PC-3 (cell line): Measurements from ENCODE around the gene ZNF771. TPM values are rescaled to one million over a fixed set of nuclear protein-coding genes. Genes with fewer than 3 reads are reported as not detected.

Experiments used
- ATAC-seq: fragments of 200-7000 bp; cut with Tn5 transposase; 2 replicates; pipeline ENCODE4 v1.9.1; 2020; ENCODE audit warnings: mild to moderate bottlenecking, moderate library complexity
- Bru-seq: library from RNA; stranded (reverse); fragments of 400-500 nt; gene quantifications from one replicate; lab custom pipeline; 2021; lab: Mats Ljungman, UMichigan
- BruChase-seq, 2 experiments: library from RNA; stranded (reverse); fragments of 400-500 nt; gene quantifications; one replicate each; lab custom pipeline; 2021; lab: Mats Ljungman, UMichigan
- BruUV-seq: library from RNA; stranded (reverse); fragments of 400-500 nt; replicated peaks from 2 replicates; lab custom pipeline; 2021; lab: Mats Ljungman, UMichigan
- CTCF ChIA-PET: fragments of 300-600 bp; sonication (Branson Sonifier 250); formaldehyde crosslinking; loops from one replicate; lab custom pipeline; 2022; ENCODE audit warnings: antibody characterized with exemption; lab: Charles Lee
- POLR2A ChIA-PET: fragments of 300-600 bp; sonication (Branson Sonifier 250); formaldehyde crosslinking; loops from one replicate; lab custom pipeline; 2022; ENCODE audit warnings: antibody characterized with exemption; ENCODE audit not compliant: unreplicated experiment; lab: Charles Lee
- DNase-seq: peaks from one replicate; pipeline ENCODE4 v3.0.0-alpha.2; 2015
- H2AFZ ChIP-seq: fragments of 300-600 bp; sonication (generic); 2 replicates; pipeline ENCODE4 v1.6.0; 2016; ENCODE audit warnings: antibody characterized with exemption, low read length
- H3F3A ChIP-seq: fragments of 300-600 bp; sonication (generic); one replicate; pipeline ENCODE4 v1.6.0; 2017; ENCODE audit warnings: antibody characterized with exemption, low read length, control low read depth, mild to moderate bottlenecking; ENCODE audit not compliant: unreplicated experiment
- H3K27ac ChIP-seq: fragments of 300-600 bp; sonication (generic); 2 replicates; pipeline ENCODE4 v1.5.1; 2016; ENCODE audit warnings: mild to moderate bottlenecking, low read length
- H3K27me3 ChIP-seq: fragments of 300-600 bp; sonication (generic); 2 replicates; pipeline ENCODE4 v1.6.1; 2016; ENCODE audit warnings: low read length, mixed read lengths
- H3K36me3 ChIP-seq: fragments of 300-600 bp; sonication (generic); 2 replicates; pipeline ENCODE4 v1.6.1; 2016; ENCODE audit warnings: low read depth, mixed run types, low read length, mixed read lengths
- H3K4me1 ChIP-seq: fragments of 300-600 bp; sonication (generic); 2 replicates; pipeline ENCODE4 v1.5.1; 2016; ENCODE audit warnings: low read length; ENCODE audit not compliant: insufficient read depth
- H3K4me2 ChIP-seq: fragments of 300-600 bp; sonication (generic); 2 replicates; pipeline ENCODE4 v1.6.0; 2016; ENCODE audit warnings: low read length
- H3K4me3 ChIP-seq: fragments of 300-600 bp; sonication (generic); 2 replicates; pipeline ENCODE4 v1.5.1; 2016; ENCODE audit warnings: mild to moderate bottlenecking, low read length, mixed read lengths
- H3K79me2 ChIP-seq: fragments of 300-600 bp; sonication (generic); 2 replicates; pipeline ENCODE4 v1.6.1; 2017; ENCODE audit warnings: low read length, mixed read lengths
- H3K9ac ChIP-seq: fragments of 300-600 bp; sonication (generic); 2 replicates; pipeline ENCODE4 v1.6.0; 2016; ENCODE audit warnings: mild to moderate bottlenecking, low read length
- H3K9me2 ChIP-seq: fragments of 300-600 bp; sonication (generic); replicated peaks from 2 replicates; pipeline ENCODE4 v1.6.1; 2016; ENCODE audit warnings: mixed run types, low read length, mixed read lengths
- H3K9me3 ChIP-seq: fragments of 300-600 bp; sonication (generic); 2 replicates; pipeline ENCODE4 v1.6.1; 2016; ENCODE audit warnings: low read length, mixed read lengths
- H4K20me1 ChIP-seq: fragments of 300-600 bp; sonication (generic); 2 replicates; pipeline ENCODE4 v1.6.1; 2016; ENCODE audit warnings: low read length, mixed read lengths
- CTCF ChIP-seq: fragments of 300-600 bp; sonication (generic); conservative IDR thresholded peaks from 2 replicates; pipeline ENCODE4 v1.5.1; 2017; ENCODE audit warnings: antibody characterized with exemption, low read depth, mild to moderate bottlenecking, low read length
- EZH2 ChIP-seq: fragments of 300-600 bp; sonication (generic); IDR thresholded peaks from one replicate; pipeline ENCODE4 v1.6.1; 2017; ENCODE audit warnings: antibody characterized with exemption, mild to moderate bottlenecking, low read length; ENCODE audit not compliant: unreplicated experiment
- EZH2phosphoT487 ChIP-seq: fragments of 300-600 bp; sonication (generic); IDR thresholded peaks from 2 replicates; pipeline ENCODE4 v1.6.1; 2018; ENCODE audit warnings: mild to moderate bottlenecking, antibody characterized with exemption, low read length, borderline replicate concordance
- intact Hi-C: fragments of 100-400 bp; cut with micrococcal nuclease; formaldehyde crosslinking; loops from 2 replicates; pipeline ENCODE4 v1.9.0; 2023
- long read RNA-seq: library from polyadenylated mRNA; unstranded; transcript quantifications from one replicate; pipeline ENCODE4 v2.0.0, GENCODE V29; 2021; ENCODE audit not compliant: unreplicated experiment
- total RNA-seq: library from RNA; depleted of rRNA; stranded (reverse); fragments of >200 nt; gene quantifications from 2 replicates; pipeline ENCODE4 v1.2.3, GENCODE V29; 2014; rRNA removed

ZNF771 gene
- total RNA-seq (3.6 and 4.3 TPM in 2 replicates), Bru-seq, nascent RNA (percentile 42 among the genes with signal in this experiment), BruChase-seq, experiment 1, labeled RNA remaining after a 6-hour chase (percentile 44 among the genes with signal in this experiment), BruChase-seq, experiment 2, labeled RNA remaining after a 2-hour chase (percentile 41 among the genes with signal in this experiment)
- long read RNA-seq, transcript ZNF771-201 (3 exons, 2,371 nt): major isoform, 5 of 12 reads
- long read RNA-seq, partial matches to known transcripts: 6 of 12 reads
- long read RNA-seq, other reads (novel, unspliced or antisense): 1 of 12 reads

GRCh38 chr16:30407102-30407803 lies at the start of gene ZNF771:
Gene ZNF771 (plus strand): TSS chr16:30407606. CDS start chr16:30408054, 448 bp downstream.
- Histone ChIP-seq H3K9me3 (no peaks in the 10 kb centered on the region), H3K79me2 (0 out of 2 replicates have a peak, but pooled peaks cover 6% of the 10 kb centered on the region), H2AFZ (peak within 1 kb of the TSS; percentile 80), H3K4me2 (peak within 1 kb of the TSS; percentile 94), H3K4me1 (peaks cover 13% of the 10 kb centered on the region), H3K4me3 (peak within 1 kb of the TSS; percentile 81), H3K9ac (peak within 1 kb of the TSS; percentile 68), H3K27me3 (no peaks in the 10 kb centered on the region), H3K9me2 (no peaks in the 10 kb centered on the region), H3K36me3 (no peaks in the 10 kb centered on the region), H3K27ac (0 out of 2 replicates have a peak within 1 kb of the TSS, but pooled peaks have one; percentile 25), H4K20me1 (no peaks in the 10 kb centered on the region), H3F3A (no peaks in the 10 kb centered on the region)
- intact Hi-C loops: loop anchor here (5.0 kb wide), 1 partner anchor 40 kb away; no protein-coding TSS in a partner anchor
- ChIA-PET POLR2A (interaction anchor here (0.6 kb wide), 1 partner anchor 23 kb away, joined by 5 read pairs; the partner anchor contains the start of gene DCTPP1), CTCF (interaction anchor here (0.5 to 1.1 kb wide), 3 partner anchors 11 to 65 kb away, joined by 3 to 4 read pairs (median 4); partner anchors contain the start of gene DCTPP1)
- no TSS peak for BruUV-seq
- TF ChIP-seq CTCF: no peak
- TF ChIP-seq EZH2phosphoT487: no peak
- no peak for TF ChIP-seq EZH2
- DNase-seq (peak; percentile 78), ATAC-seq (peak; percentile 90)

- peaks cover 19% of the 10 kb centered on the region for H3K4me1 ChIP-seq
- peaks cover 32% of the 10 kb centered on the region for H3K79me2 ChIP-seq
- H2AFZ ChIP-seq: no peak overlapping the region
- H4K20me1 ChIP-seq: peaks cover under 1% of the 10 kb centered on the region; the same call in 1 of the 2 replicates
- no peaks in the 10 kb centered on the region for H3K9me3 ChIP-seq
- POLR2A ChIA-PET: no interaction called here
- intact Hi-C loops: no loop called here
- DNase-seq: no peak
- CTCF ChIA-PET: no interaction called here
- no peak for ATAC-seq
- H3F3A ChIP-seq: no peaks in the 10 kb centered on the region
- H3K9ac ChIP-seq: no peak overlapping the region
- TF ChIP-seq CTCF (no peak), EZH2phosphoT487 (no peak), EZH2 (no peak)
- BruUV-seq: no TSS peak
- H3K4me3 ChIP-seq: no peak overlapping the region
- no peaks in the 10 kb centered on the region for H3K36me3 ChIP-seq
- no peak overlapping the region for H3K27ac ChIP-seq
- H3K4me2 ChIP-seq: no peak overlapping the region
- H3K27me3 ChIP-seq: no peaks in the 10 kb centered on the region
- no peaks in the 10 kb centered on the region for H3K9me2 ChIP-seq
Measured at GRCh38 chr16:30357715-30358576, 49.5 kb upstream of the ZNF771 start.
